Kidney (tissue), 14 donors: Measurements from ENCODE around the gene CHD5. TPM values are rescaled to one million over a fixed set of nuclear protein-coding genes. Genes with fewer than 3 reads are reported as not detected.

Source experiments
- DNase-seq, 5 donors: peaks; one replicate each; pipeline ENCODE4 v3.0.0-alpha.2; 2013 to 2020
- FAIRE-seq: peaks from 2 replicates; lab custom pipeline; 2012; peaks lifted over from hg19 to GRCh38; lab: Jason Lieb, UNC
- H3K27ac ChIP-seq, 2 donors: one replicate each; pipeline ENCODE4 v1.7.0; 2013; ENCODE audit warnings: low read depth in 2 of 2, low read length in 2 of 2, inconsistent platforms in 1 of 2
- H3K27me3 ChIP-seq: one replicate; pipeline ENCODE4 v1.7.1; 2013; ENCODE audit warnings: low read length, inconsistent platforms; ENCODE audit not compliant: control insufficient read depth, insufficient read depth
- H3K36me3 ChIP-seq, 3 donors: one replicate each; pipeline versions ENCODE4 v1.7.0 to v1.7.1; 2013; ENCODE audit warnings: low read length in 3 of 3, control low read depth in 1 of 3, inconsistent platforms in 1 of 3; ENCODE audit not compliant: insufficient read depth in 3 of 3, control insufficient read depth in 2 of 3
- H3K4me1 ChIP-seq, 3 donors: one replicate each; pipeline versions ENCODE4 v1.7.0 to v1.7.1; 2013; ENCODE audit warnings: low read length in 3 of 3, inconsistent platforms in 1 of 3, low read depth in 1 of 3; ENCODE audit not compliant: control insufficient read depth in 2 of 3, insufficient read depth in 2 of 3
- H3K4me3 ChIP-seq, 3 donors: one replicate each; pipeline versions ENCODE4 v1.7.0 to v1.8.1; 2013; ENCODE audit warnings: low read length in 3 of 3, control low read depth in 1 of 3, inconsistent platforms in 1 of 3
- H3K9ac ChIP-seq, 3 donors: one replicate each; pipeline versions ENCODE4 v1.7.0 to v1.7.1; 2013; ENCODE audit warnings: low read length in 3 of 3, control low read depth in 1 of 3, inconsistent platforms in 1 of 3
- H3K9me3 ChIP-seq, 3 donors: one replicate each; pipeline versions ENCODE4 v1.7.0 to v1.7.1; 2013; ENCODE audit warnings: low read length in 3 of 3, control low read depth in 1 of 3, inconsistent platforms in 1 of 3; ENCODE audit not compliant: control insufficient read depth in 2 of 3, insufficient read depth in 1 of 3
- intact Hi-C: fragments of 100-400 bp; cut with DNase I; formaldehyde crosslinking; loops from one replicate; pipeline ENCODE4 v1.11.1; 2022
- polyA plus RNA-seq: library from polyadenylated mRNA; stranded (reverse); fragments of 350-450 nt; fragmentation: Illumina TruSeq; extraction: RNeasy Lipid Tissue Mini Kit (QIAGEN cat#74804); gene quantifications from one replicate; pipeline ENCODE4 v1.2.3, GENCODE V29; 2014; ENCODE audit warnings: low read depth, low replicate concordance; ENCODE audit not compliant: insufficient read depth
- total RNA-seq: library from RNA; stranded (reverse); fragmentation: NEBNext Ultra II Directional; extraction: Animal tissue kit (Norgen Biotek cat#: 25700); gene quantifications from one replicate; pipeline ENCODE4 v1.2.1, GENCODE V29; 2021
- TF ChIP-seq, protein P1 (sequence below): IDR thresholded peaks from 3 replicates; pipeline ENCODE4 v1.5.1; 2012; ENCODE audit warnings: mild to moderate bottlenecking, moderate library complexity, borderline replicate concordance; ENCODE audit not compliant: insufficient read depth; ENCODE audit errors: extremely low read depth
- donor health status: control.
- donor health status: control.
- donor health status: control.
- donor health status: control.
- donor health status: control.
- donor health status: DM: yes; HTN: yes; CAD: no.
- donor health status: Normal renal cell carcinoma (clear cell type).

Gene CHD5
- total and polyA plus RNA-seq, 2 donors from 2014 or later: 0.54 to 0.85 TPM

GRCh38 chr1:6121021-6121421, 59.1 kb downstream of the CHD5 start:
- TF ChIP-seq, protein P1, sequence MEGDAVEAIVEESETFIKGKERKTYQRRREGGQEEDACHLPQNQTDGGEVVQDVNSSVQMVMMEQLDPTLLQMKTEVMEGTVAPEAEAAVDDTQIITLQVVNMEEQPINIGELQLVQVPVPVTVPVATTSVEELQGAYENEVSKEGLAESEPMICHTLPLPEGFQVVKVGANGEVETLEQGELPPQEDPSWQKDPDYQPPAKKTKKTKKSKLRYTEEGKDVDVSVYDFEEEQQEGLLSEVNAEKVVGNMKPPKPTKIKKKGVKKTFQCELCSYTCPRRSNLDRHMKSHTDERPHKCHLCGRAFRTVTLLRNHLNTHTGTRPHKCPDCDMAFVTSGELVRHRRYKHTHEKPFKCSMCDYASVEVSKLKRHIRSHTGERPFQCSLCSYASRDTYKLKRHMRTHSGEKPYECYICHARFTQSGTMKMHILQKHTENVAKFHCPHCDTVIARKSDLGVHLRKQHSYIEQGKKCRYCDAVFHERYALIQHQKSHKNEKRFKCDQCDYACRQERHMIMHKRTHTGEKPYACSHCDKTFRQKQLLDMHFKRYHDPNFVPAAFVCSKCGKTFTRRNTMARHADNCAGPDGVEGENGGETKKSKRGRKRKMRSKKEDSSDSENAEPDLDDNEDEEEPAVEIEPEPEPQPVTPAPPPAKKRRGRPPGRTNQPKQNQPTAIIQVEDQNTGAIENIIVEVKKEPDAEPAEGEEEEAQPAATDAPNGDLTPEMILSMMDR: no peak
- no peaks in the 10 kb centered on the region for H3K4me1 ChIP-seq
- H3K36me3 ChIP-seq: no peaks in the 10 kb centered on the region
- intact Hi-C loops: no loop called here
- DNase-seq: peak in 1 of 5 donors; percentile 51
- peaks cover 0 to 2% (median 0%) of the 10 kb centered on the region in 3 donors for H3K9me3 ChIP-seq
- no peak for FAIRE-seq
- no peaks in the 10 kb centered on the region for H3K27me3 ChIP-seq
- H3K27ac ChIP-seq: no peak overlapping the region
- no peak overlapping the region for H3K9ac ChIP-seq
- no peak overlapping the region for H3K4me3 ChIP-seq

- no peaks in the 10 kb centered on the region for H3K36me3 ChIP-seq
- peaks cover 0 to 8% (median 0%) of the 10 kb centered on the region in 3 donors for H3K9me3 ChIP-seq
- no peak overlapping the region for H3K9ac ChIP-seq
- H3K27me3 ChIP-seq: no peaks in the 10 kb centered on the region
- DNase-seq: no peak
- no peak overlapping the region for H3K4me3 ChIP-seq
- FAIRE-seq: no peak
- TF ChIP-seq, protein P1: no peak
- H3K27ac ChIP-seq: no peak overlapping the region
- intact Hi-C loops: no loop called here
- H3K4me1 ChIP-seq: no peaks in the 10 kb centered on the region
These were observed 61.7 kb downstream of the CHD5 start for GRCh38 chr1:6118415-6118814.

DNA sequence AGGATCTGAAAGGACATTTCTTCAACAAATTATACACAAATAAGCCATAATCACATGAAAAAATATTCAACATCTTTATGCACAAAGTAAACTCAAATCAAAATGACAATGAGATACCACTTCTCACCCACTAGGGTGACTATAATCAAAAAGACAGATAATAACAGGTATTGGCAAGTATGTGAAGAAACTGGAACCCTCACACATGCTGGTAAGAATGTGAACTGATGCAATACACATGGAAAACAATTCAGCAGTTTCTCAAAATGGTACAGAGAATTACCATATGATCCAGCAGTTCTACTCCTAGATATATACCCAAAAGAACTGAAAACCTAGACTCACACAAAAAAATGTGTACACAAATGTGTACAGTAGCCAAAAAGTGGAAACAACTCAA, 62.5 kb downstream of the CHD5 start:
- Histone ChIP-seq H3K27me3 (no peaks in the 10 kb centered on the region), H3K9ac (no peak overlapping the region), H3K27ac (no peak overlapping the region), H3K36me3 (no peaks in the 10 kb centered on the region), H3K9me3 (peaks cover 0 to 8% (median 0%) of the 10 kb centered on the region in 3 donors), H3K4me1 (no peaks in the 10 kb centered on the region), H3K4me3 (no peak overlapping the region)
- intact Hi-C loops: no loop called here
- no peak for FAIRE-seq
- DNase-seq: no peak
- TF ChIP-seq, protein P1: no peak

- H3K27ac ChIP-seq: no peak overlapping the region
- TF ChIP-seq, protein P1: no peak
- H3K4me1 ChIP-seq: no peaks in the 10 kb centered on the region
- DNase-seq (no peak), FAIRE-seq (no peak)
- intact Hi-C loops: no loop called here
- H3K27me3 ChIP-seq: no peaks in the 10 kb centered on the region
- H3K9ac ChIP-seq: no peak overlapping the region
- H3K4me3 ChIP-seq: no peak overlapping the region
- H3K36me3 ChIP-seq: no peaks in the 10 kb centered on the region
- peaks cover 0 to 8% (median 0%) of the 10 kb centered on the region in 3 donors for H3K9me3 ChIP-seq
These were observed 63.1 kb downstream of the CHD5 start for GRCh38 chr1:6117064-6117463.
